Activated CD4-positive, alpha-beta T cell treated with anti-CD3 and anti-CD28 coated beads, Interleukin-2, amount 50 U/mL, for 24 hours (primary cell): ENCODE results near the gene ZSCAN21.

Source experiments
- DNase-seq, 2 donors: peaks; one replicate each; pipeline ENCODE4 v3.0.0-alpha.2; 2020; ENCODE audit warnings: low read depth in 1 of 2, low spot score in 1 of 2

Gene ZSCAN21

GRCh38 chr7:100027197-100027596 lies 22.4 kb upstream of the ZSCAN21 start:
- DNase-seq = no peak

- no peak for DNase-seq
Observed at GRCh38 chr7:100029596-100029995, 20.0 kb upstream of the ZSCAN21 start.

GRCh38 chr7:100033526-100033925 lies 16.0 kb upstream of the ZSCAN21 start:
- no peak for DNase-seq

- DNase-seq = no peak
Observed at GRCh38 chr7:100034871-100035510, 14.6 kb upstream of the ZSCAN21 start.

GRCh38 chr7:100035876-100036275 lies 13.7 kb upstream of the ZSCAN21 start:
- DNase-seq = no peak

GRCh38 chr7:100038326-100038725 lies 11.2 kb upstream of the ZSCAN21 start:
- no peak for DNase-seq

GRCh38 chr7:100040575-100040974 lies 9.0 kb upstream of the ZSCAN21 start:
- DNase-seq = no peak

- no peak for DNase-seq
Observed at GRCh38 chr7:100044718-100045117, 4.9 kb upstream of the ZSCAN21 start.

- no peak for DNase-seq
Observed at GRCh38 chr7:100048680-100049079, 894 bp upstream of the ZSCAN21 start.

GRCh38 chr7:100051611-100052010 lies 2.0 kb downstream of the ZSCAN21 start:
- DNase-seq = no peak

GRCh38 chr7:100053215-100053614 lies 3.6 kb downstream of the ZSCAN21 start:
- peak in 1 of 2 donors; percentile 7 for DNase-seq

- DNase-seq = no peak
Observed at GRCh38 chr7:100057006-100057405, 7.4 kb downstream of the ZSCAN21 start.

- DNase-seq = no peak
Observed at GRCh38 chr7:100059251-100059739, 9.7 kb downstream of the ZSCAN21 start.

- no peak for DNase-seq
Observed at GRCh38 chr7:100061518-100062193, 12.1 kb downstream of the ZSCAN21 start.

- DNase-seq = no peak
Observed at GRCh38 chr7:100063376-100063775, 13.8 kb downstream of the ZSCAN21 start.

- DNase-seq = no peak
Observed at GRCh38 chr7:100064162-100064561, 14.6 kb downstream of the ZSCAN21 start.

GRCh38 chr7:100065452-100066186 lies 16.0 kb downstream of the ZSCAN21 start:
- no peak for DNase-seq

GRCh38 chr7:100066953-100067352 lies 17.4 kb downstream of the ZSCAN21 start:
- DNase-seq = no peak

- no peak for DNase-seq
Observed at GRCh38 chr7:100069991-100070390, 20.4 kb downstream of the ZSCAN21 start.

- DNase-seq = no peak
Observed at GRCh38 chr7:100071018-100071723, 21.6 kb downstream of the ZSCAN21 start.

GRCh38 chr7:100072462-100072861 lies 22.9 kb downstream of the ZSCAN21 start:
- no peak for DNase-seq
